ENCODE results near the gene MED13.
"Not testable (repeated sequence)": the region's sequence is repeated elsewhere in the genome, so short reads cannot be mapped to it uniquely, and the experiment has no call there.

The MED13 gene

GRCh38 chr17:61894310-61894709 is 170.8 kb downstream of the MED13 start:
- DNase-seq, result not testable (repeated sequence)

All from NCI-H446 treated with DMSO at 0.1 percent for 48 hours (cell line).